NT2/D1 (cell line): ENCODE measurements around the gene CLINT1.

Experiments used
- SUZ12 ChIP-seq: IDR thresholded peaks from 2 replicates; pipeline ENCODE4 v1.6.1; 2011; ENCODE audit not compliant: insufficient read length, insufficient read depth; ENCODE audit errors: extremely low read depth
- YY1 ChIP-seq: IDR thresholded peaks from 2 replicates; pipeline ENCODE4 v1.6.1; 2011; ENCODE audit not compliant: insufficient read length, insufficient read depth
- ZNF274 ChIP-seq: IDR thresholded peaks from 2 replicates; pipeline ENCODE4 v1.6.1; 2011; ENCODE audit warnings: mild to moderate bottlenecking, low read depth, low read length

- TF ChIP-seq ZNF274 = no peak
- no peak for TF ChIP-seq YY1
- no peak for TF ChIP-seq SUZ12
Measured at GRCh38 chr5:157908459-157908858, 49.5 kb upstream of the CLINT1 start.
